GM21717 (cell line): Measurements from ENCODE around the gene VDAC1.
"Not testable (repeated sequence)": the region's sequence is repeated elsewhere in the genome, so short reads cannot be mapped to it uniquely, and the experiment has no call there.

Experiments
- ATAC-seq: cut with Tn5 transposase; IDR thresholded peaks from one replicate; pipeline ENCODE4 v1.9.1; 2021; ENCODE audit warnings: mild to moderate bottlenecking, moderate library complexity; ENCODE audit not compliant: unreplicated experiment

VDAC1 gene

DNA sequence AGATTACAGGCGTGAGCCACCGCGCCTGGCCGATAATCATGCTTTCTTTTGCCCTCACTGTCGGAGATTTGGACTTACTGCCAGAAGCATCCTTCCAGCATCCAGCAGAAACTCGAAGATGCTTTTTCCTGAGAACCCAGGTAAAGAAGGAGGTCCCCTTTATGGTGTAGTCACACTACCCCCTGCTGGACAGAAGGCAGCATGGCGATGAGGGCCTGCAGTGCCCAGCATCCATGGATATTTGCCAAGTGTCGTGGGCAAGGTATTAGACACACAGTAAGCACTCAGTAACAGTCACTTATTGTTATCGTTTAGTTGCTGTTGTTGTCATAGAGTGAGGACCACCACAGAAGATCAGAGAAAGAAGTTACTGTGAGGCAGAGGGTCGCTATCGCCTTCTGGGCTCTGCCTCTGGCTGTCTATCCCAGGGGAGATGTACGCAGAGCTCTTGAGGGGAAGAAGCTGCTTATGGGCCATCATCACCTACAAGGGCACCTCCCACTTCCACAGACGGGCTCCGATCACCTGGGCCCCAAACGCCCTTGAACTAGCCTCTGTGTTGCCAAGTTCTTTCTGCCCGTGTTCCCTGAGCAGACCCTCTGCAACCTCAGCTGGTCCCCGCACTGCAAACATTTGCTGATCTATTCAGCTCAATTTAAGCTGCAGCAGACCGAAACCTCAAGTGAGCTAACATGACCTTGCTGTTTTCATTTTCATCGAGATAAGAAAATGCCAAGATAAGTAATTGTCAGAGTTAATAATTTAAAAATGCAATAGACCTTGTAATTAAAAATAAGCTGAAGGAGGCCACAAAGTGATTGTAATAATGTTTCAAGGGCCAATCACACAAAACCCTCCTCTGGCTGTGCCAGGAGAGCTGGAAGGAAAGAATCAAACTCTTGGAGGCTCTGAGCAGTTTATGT, 60.3 kb downstream of the VDAC1 start:
- ATAC-seq, result no peak

GRCh38 chr5:133943475-133943817, 61.3 kb downstream of the VDAC1 start:
- no peak for ATAC-seq

- ATAC-seq, result no peak
Observed at GRCh38 chr5:133942614-133943474, 61.9 kb downstream of the VDAC1 start.

GRCh38 chr5:133941456-133942196, 63.1 kb downstream of the VDAC1 start:
- no peak for ATAC-seq

DNA sequence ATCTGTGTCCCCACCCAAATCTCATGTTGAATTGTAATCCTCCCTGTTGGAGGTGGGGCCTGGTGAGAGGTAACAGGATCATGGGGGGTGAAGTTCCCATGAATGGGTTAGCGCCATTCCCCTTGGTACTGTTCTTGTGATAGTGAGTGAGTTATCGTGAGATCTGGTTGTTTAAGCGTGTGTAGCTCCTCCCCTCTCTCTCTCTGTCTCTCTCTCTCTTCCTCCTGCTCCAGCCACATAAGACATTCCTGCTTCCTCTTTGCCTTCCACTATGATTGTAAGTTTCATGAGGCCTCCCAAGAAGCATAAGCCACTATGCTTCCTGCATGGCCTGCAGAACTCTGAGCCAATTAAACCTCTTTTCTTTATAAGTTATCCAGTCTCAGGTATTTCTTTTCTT, 65.1 kb downstream of the VDAC1 start:
- ATAC-seq, result no peak

DNA sequence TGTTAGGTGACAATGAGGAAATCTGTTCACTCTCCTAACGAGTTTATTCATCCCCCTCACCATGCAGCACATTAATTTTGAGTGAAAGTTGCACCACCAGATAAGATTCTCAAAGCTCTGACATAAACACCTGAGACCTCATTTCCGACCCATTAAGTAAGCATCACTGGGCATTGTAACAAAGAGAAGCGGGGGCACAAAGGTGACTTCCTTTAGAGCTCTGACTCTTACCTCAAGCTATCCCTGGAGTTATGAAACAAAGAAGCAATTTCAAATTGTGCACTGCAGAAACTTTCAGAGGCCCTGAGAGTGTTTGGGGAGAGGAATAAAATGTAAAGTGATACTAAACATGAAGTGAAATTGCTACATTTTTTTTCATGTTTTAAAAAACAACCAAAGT, 65.8 kb downstream of the VDAC1 start:
- peak; percentile 54 for ATAC-seq

- ATAC-seq, result no peak
Observed at GRCh38 chr5:133938039-133938821, 66.5 kb downstream of the VDAC1 start.

- not testable (repeated sequence) for ATAC-seq
Observed at GRCh38 chr5:133937628-133938027, 67.1 kb downstream of the VDAC1 start.

DNA sequence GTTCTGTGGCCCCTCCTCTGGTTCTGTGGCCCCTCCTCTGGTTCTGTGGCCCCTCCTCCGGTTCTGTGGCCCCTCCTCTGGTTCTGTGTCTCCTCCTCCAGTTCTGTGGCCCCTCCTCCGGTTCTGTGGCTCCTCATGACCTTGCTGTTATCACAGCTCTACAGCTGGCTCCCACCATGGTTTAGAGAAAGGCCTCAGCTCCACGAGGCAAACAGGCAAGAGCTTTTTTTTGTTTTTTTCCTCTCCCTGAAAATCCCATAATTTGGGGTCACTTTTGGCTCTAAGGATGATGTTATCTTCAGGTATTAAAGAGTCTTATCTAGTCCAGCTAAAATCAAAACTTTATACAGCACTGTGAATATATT, 68.1 kb downstream of the VDAC1 start:
- ATAC-seq, result no peak

GRCh38 chr5:133935991-133936650, 68.7 kb downstream of the VDAC1 start:
- not testable (repeated sequence) for ATAC-seq

DNA sequence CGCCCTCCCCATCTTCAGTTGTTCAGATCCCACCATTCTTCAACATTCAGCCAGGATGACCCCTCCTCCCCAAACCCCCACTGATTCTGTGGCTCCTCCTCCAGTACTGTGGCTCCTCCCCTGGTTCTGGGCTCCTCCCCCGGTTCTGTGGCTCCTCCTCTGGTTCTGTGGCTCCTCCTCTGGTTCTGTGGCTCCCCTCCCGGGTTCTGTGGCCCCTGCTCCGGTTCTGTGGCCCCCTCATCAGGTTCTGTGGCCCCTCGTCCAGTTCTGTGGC, 69.2 kb downstream of the VDAC1 start:
- no peak for ATAC-seq

GRCh38 chr5:133934822-133935666, 69.7 kb downstream of the VDAC1 start:
- no peak for ATAC-seq

DNA sequence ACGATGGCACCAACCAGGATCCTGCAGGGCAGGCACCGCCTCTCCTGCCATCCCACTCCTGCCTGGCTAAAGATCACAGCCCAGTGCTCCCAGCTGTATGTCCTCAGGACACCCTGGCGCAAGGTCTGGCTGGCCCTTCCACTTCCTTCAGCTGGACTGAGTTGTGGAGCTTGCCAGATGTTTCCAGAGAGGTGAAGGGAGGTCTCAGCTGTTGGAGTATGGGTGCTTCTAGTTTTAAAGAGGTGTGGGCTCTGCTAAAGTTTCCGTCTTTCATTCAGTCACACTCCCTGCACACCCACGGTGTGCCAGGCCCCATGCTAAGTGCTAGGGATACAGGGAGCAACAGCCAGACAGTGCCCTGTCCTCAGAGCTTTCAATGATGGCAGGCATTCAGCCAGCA, 70.5 kb downstream of the VDAC1 start:
- ATAC-seq, result no peak

DNA sequence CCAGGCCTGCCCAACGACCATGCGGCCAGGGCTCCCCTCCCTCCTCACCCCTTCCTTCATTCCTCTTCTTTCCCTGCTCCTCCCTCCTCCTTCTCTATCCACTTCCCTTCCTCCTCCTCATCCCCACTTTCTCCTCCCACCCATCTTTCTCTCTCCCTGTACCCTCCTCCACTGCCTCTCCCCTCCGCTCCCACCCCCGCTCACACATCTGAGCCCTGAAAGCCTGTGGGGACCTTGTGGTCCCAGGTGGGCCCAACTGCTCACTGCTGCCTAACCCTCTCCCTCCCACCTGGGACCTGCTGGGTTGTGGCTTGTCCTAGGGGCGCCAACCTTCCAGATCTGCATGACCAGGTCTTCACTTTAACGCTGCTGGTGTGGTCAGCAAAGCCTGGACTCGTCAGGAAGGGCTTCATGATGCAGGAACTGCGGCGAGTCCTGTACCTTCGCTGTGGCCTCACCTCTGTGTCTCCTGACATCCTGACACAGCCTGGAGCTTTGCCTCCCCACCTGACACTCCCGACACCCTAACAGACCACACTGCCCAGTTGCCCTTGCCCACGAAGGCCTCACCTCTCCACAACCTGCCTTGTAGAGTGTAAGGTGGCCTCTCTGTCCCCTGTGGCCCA, 71.0 kb downstream of the VDAC1 start:
- no peak for ATAC-seq

DNA sequence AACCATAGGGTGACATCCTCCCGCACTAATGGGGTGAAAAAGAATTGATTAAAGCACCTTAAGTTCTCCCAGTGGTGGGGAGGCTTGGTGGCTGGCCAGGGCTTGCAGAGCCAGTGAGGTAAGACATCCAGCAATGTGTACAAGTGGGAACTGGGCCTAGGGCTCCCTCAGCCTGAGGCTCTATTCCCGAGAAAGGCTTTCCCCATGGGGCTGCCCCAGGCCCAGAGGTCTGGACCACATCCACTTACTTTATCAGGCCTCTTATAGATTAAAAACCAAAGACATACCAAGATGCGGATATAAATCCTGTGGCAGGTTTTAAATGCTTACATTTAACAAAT, 71.6 kb downstream of the VDAC1 start:
- ATAC-seq, result no peak

- ATAC-seq, result no peak
Observed at GRCh38 chr5:133932441-133933168, 72.2 kb downstream of the VDAC1 start.

- no peak for ATAC-seq
Observed at GRCh38 chr5:133931546-133931945, 73.2 kb downstream of the VDAC1 start.

- ATAC-seq, result no peak
Observed at GRCh38 chr5:133930813-133931090, 74.0 kb downstream of the VDAC1 start.
